SK-N-MC (cell line): ENCODE measurements around the gene RNF31.
"Not testable (repeated sequence)": the region's sequence is repeated elsewhere in the genome, so short reads cannot be mapped to it uniquely, and the experiment has no call there.

Experiments
- DNase-seq: peaks from one replicate; pipeline ENCODE4 v3.0.0-alpha.2; 2011; ENCODE audit warnings: low read depth, low spot score
- H3K27ac ChIP-seq: fragments of 200-600 bp; sonication (generic); 2 replicates; pipeline ENCODE4 v1.5.1; 2016; ENCODE audit warnings: mixed run types
- H3K36me3 ChIP-seq: fragments of 200-600 bp; sonication (generic); 2 replicates; pipeline ENCODE4 v1.6.1; 2017; ENCODE audit warnings: antibody characterized with exemption, low read length, mixed read lengths; ENCODE audit not compliant: insufficient read depth
- H3K4me3 ChIP-seq: fragments of 200-600 bp; sonication (generic); 2 replicates; pipeline ENCODE4 v1.5.1; 2016
- H3K9ac ChIP-seq: fragments of 200-600 bp; sonication (generic); 2 replicates; pipeline ENCODE4 v1.8.0; 2017; ENCODE audit warnings: mixed run types, mixed read lengths; ENCODE audit not compliant: insufficient read length
- H3K9me3 ChIP-seq: fragments of 200-600 bp; sonication (generic); 2 replicates; pipeline ENCODE4 v1.6.1; 2017; ENCODE audit warnings: low read depth, mild to moderate bottlenecking, antibody characterized with exemption, low read length, moderate library complexity, mixed read lengths
- EZH2 ChIP-seq: fragments of 200-600 bp; sonication (generic); IDR thresholded peaks from one replicate; pipeline ENCODE4 v1.6.1; 2017; ENCODE audit warnings: antibody characterized with exemption
- FOXP2 ChIP-seq: optimal IDR thresholded peaks from 2 replicates; pipeline ENCODE3; 2011; ENCODE audit warnings: mild to moderate bottlenecking, moderate library complexity; ENCODE audit not compliant: insufficient read depth; ENCODE audit errors: extremely low read length, control extremely low read depth
- POLR2AphosphoS5 ChIP-seq: IDR thresholded peaks from 2 replicates; pipeline ENCODE4 v1.6.1; 2012; ENCODE audit warnings: mild to moderate bottlenecking, low read depth, low read length, borderline replicate concordance

The RNF31 gene

GRCh38 chr14:24146978-24147760, at the start of gene RNF31:
Gene RNF31, plus strand, starts transcription at chr14:24147498. Its CDS starts 201 bp downstream, at chr14:24147699.
- Histone ChIP-seq H3K36me3 (peaks cover 28% of the 10 kb centered on the region; the same call in 1 of the 2 replicates), H3K9me3 (no peaks in the 10 kb centered on the region), H3K27ac (peak within 1 kb of the TSS; percentile 62; the same call in 1 of the 2 replicates), H3K4me3 (peak within 1 kb of the TSS; percentile 99), H3K9ac (peak within 1 kb of the TSS; percentile 79)
- TF ChIP-seq EZH2 (no peak), POLR2AphosphoS5 (peak; percentile 83)
- peak; percentile 87 for DNase-seq

DNA sequence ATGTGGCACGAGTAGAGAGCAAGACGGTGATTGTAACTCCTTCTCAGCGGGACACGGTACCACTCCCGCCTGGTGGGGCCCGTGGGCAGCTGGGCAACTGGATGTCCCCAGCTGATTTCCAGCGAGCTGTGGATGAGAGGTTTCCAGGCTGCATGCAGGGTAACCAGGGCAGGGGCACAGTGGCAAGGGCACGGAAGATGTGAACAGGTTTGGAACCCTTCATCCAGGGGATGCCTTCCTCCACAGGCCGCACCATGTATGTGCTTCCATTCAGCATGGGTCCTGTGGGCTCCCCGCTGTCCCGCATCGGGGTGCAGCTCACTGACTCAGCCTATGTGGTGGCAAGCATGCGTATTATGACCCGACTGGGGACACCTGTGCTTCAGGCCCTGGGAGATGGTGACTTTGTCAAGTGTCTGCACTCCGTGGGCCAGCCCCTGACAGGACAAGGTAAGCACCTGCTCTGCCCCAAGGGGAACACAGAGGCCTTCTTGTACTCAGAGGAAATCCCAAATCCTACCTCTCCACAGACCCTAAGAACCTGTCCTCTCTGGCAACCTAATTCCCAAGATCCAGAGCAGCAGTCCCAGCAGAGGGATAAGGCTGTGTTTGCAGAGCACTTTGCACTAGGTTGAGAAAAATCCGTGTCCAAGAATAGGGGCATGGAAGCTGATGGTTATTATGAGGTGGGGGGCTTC, 48.9 kb upstream of the RNF31 start:
- H3K4me3 ChIP-seq, result no peak overlapping the region
- H3K9ac ChIP-seq, result no peak overlapping the region
- TF ChIP-seq POLR2AphosphoS5, result no peak
- no peak for TF ChIP-seq FOXP2
- TF ChIP-seq EZH2, result no peak
- H3K27ac ChIP-seq, result no peak overlapping the region
- peaks cover 48% of the 10 kb centered on the region; the same call in 1 of the 2 replicates for H3K36me3 ChIP-seq
- no peaks in the 10 kb centered on the region for H3K9me3 ChIP-seq
- DNase-seq, result no peak

- Histone ChIP-seq H3K27ac (no peak overlapping the region), H3K36me3 (peaks cover 55% of the 10 kb centered on the region; the same call in 1 of the 2 replicates), H3K9ac (no peak overlapping the region), H3K4me3 (no peak overlapping the region), H3K9me3 (no peaks in the 10 kb centered on the region)
- DNase-seq, result no peak
- TF ChIP-seq POLR2AphosphoS5, result no peak
- TF ChIP-seq EZH2, result no peak
- no peak for TF ChIP-seq FOXP2
Observed at GRCh38 chr14:24098927-24099813, 48.1 kb upstream of the RNF31 start.

GRCh38 chr14:24100197-24100981, 46.9 kb upstream of the RNF31 start:
- no peak overlapping the region for H3K9ac ChIP-seq

GRCh38 chr14:24100982-24101494, 46.3 kb upstream of the RNF31 start:
- TF ChIP-seq EZH2 (no peak), FOXP2 (no peak), POLR2AphosphoS5 (no peak)
- DNase-seq, result no peak
- H3K4me3 ChIP-seq, result no peak overlapping the region
- no peaks in the 10 kb centered on the region for H3K9me3 ChIP-seq
- no peak overlapping the region for H3K27ac ChIP-seq
- H3K9ac ChIP-seq, result no peak overlapping the region
- peaks cover 55% of the 10 kb centered on the region; the same call in 1 of the 2 replicates for H3K36me3 ChIP-seq

More at GRCh38 chr14:24100197-24100981, 46.9 kb upstream of the RNF31 start:
- peaks cover 55% of the 10 kb centered on the region; the same call in 1 of the 2 replicates for H3K36me3 ChIP-seq
- TF ChIP-seq EZH2, result no peak
- no peak for TF ChIP-seq POLR2AphosphoS5
- no peak for TF ChIP-seq FOXP2
- H3K27ac ChIP-seq, result no peak overlapping the region
- H3K9me3 ChIP-seq, result no peaks in the 10 kb centered on the region
- no peak overlapping the region for H3K4me3 ChIP-seq
- DNase-seq, result no peak

- no peak overlapping the region for H3K4me3 ChIP-seq
- no peak for TF ChIP-seq EZH2
- no peak for TF ChIP-seq POLR2AphosphoS5
- TF ChIP-seq FOXP2, result no peak
- no peak overlapping the region for H3K9ac ChIP-seq
- DNase-seq, result no peak
- peaks cover 50% of the 10 kb centered on the region; the same call in 1 of the 2 replicates for H3K36me3 ChIP-seq
- no peaks in the 10 kb centered on the region for H3K9me3 ChIP-seq
- H3K27ac ChIP-seq, result no peak overlapping the region
Observed at GRCh38 chr14:24102357-24103048, 44.8 kb upstream of the RNF31 start.

- TF ChIP-seq POLR2AphosphoS5 (no peak), FOXP2 (no peak), EZH2 (no peak)
- Histone ChIP-seq H3K27ac (no peak overlapping the region), H3K9ac (no peak overlapping the region), H3K9me3 (no peaks in the 10 kb centered on the region), H3K4me3 (no peak overlapping the region), H3K36me3 (peaks cover 44% of the 10 kb centered on the region; the same call in 1 of the 2 replicates)
- no peak for DNase-seq
Observed at GRCh38 chr14:24103451-24103850, 43.8 kb upstream of the RNF31 start.

- H3K9ac ChIP-seq, H3K4me3 ChIP-seq, DNase-seq, H3K9me3 ChIP-seq: not testable (repeated sequence)
- H3K36me3 ChIP-seq, result peaks cover 23% of the 10 kb centered on the region; the same call in 1 of the 2 replicates
- H3K27ac ChIP-seq, result 0 out of 2 replicates have a peak overlapping the region, but pooled peaks have one; percentile 3
Observed at GRCh38 chr14:24105609-24106239, 41.6 kb upstream of the RNF31 start.
